K562 (cell line): ENCODE results near the gene ARMC12. TPM values are rescaled to one million over a fixed set of nuclear protein-coding genes. Genes with fewer than 3 reads are reported as not detected.

Experiments used
- ATAC-seq: fragments of 200-7000 bp; cut with Tn5 transposase; 3 replicates; pipeline ENCODE4 v1.9.1; 2020; ENCODE audit warnings: moderate library complexity
- BruUV-seq: library from RNA; stranded (reverse); fragments of 400-500 nt; replicated peaks from 2 replicates; lab custom pipeline; 2021; lab: Mats Ljungman, UMichigan
- CTCF ChIA-PET: fragments of 300-600 bp; formaldehyde crosslinking; extraction: SDS; loops from one replicate; lab custom pipeline; 2021; ENCODE audit warnings: low intra/inter-chr PET ratio; lab: Yijun Ruan, JAX
- POLR2A ChIA-PET: fragments of 300-600, 350-650 bp; sonication (Branson Sonifier 250); formaldehyde crosslinking; extraction: SDS; loops from one replicate; lab custom pipeline; 2021; ENCODE audit warnings: antibody characterized with exemption, inconsistent platforms; lab: Yijun Ruan, JAX
- DNase-seq, 4 experiments: peaks; one replicate each; pipeline versions ENCODE4 v3.0.0 to v3.0.0-alpha.2; 2011 to 2018; ENCODE audit warnings: low spot score in 3 of 4, mixed read lengths in 3 of 4; ENCODE audit errors: extremely low read depth in 1 of 4
- FAIRE-seq: peaks from 2 replicates; lab custom pipeline; 2011; peaks lifted over from hg19 to GRCh38; lab: Jason Lieb, UNC
- H2AFZ ChIP-seq: 2 replicates; pipeline ENCODE4 v1.6.0; 2011; ENCODE audit warnings: low read depth, low read length, control low read depth, inconsistent platforms
- H3K27ac ChIP-seq: fragments of 200-600 bp; 3 replicates; pipeline ENCODE4 v1.8.0; 2011; ENCODE audit warnings: low read depth, mild to moderate bottlenecking, control low read depth, inconsistent platforms, low read length, moderate library complexity, mixed read lengths; ENCODE audit errors: extremely low read depth
- H3K27me3 ChIP-seq, 2 experiments: fragments of 300-600 bp in 1 of 2; 2 replicates in 1 of 2; 3 replicates in 1 of 2; pipeline versions ENCODE4 v1.6.0 to v1.8.0; 2011; ENCODE audit warnings: inconsistent platforms in 2 of 2, low read length in 2 of 2, mild to moderate bottlenecking in 1 of 2, mixed read lengths in 1 of 2, moderate library complexity in 1 of 2; ENCODE audit not compliant: control insufficient read depth in 2 of 2, insufficient read depth in 2 of 2
- H3K36me3 ChIP-seq: fragments of 300-600 bp; 3 replicates; pipeline ENCODE4 v1.8.0; 2011; ENCODE audit warnings: mild to moderate bottlenecking, low read length, inconsistent platforms; ENCODE audit not compliant: control insufficient read depth, insufficient read depth
- H3K4me1 ChIP-seq, 2 experiments: fragments of 200-600 bp in 1 of 2; replicated peaks in 1 of 2; 2 replicates in 1 of 2; 3 replicates in 1 of 2; pipeline versions ENCODE4 v1.5.1 to v1.8.0; 2011; ENCODE audit warnings: inconsistent platforms in 2 of 2, low read length in 2 of 2, mild to moderate bottlenecking in 1 of 2, mixed read lengths in 1 of 2, moderate library complexity in 1 of 2; ENCODE audit not compliant: control insufficient read depth in 2 of 2, insufficient read depth in 2 of 2
- H3K4me2 ChIP-seq: 2 replicates; pipeline ENCODE4 v1.6.1; 2011; ENCODE audit warnings: low read length, control low read depth, inconsistent platforms, mixed read lengths; ENCODE audit not compliant: insufficient read depth
- H3K4me3 ChIP-seq: fragments of 200-600 bp; sonication (generic), shearing (Covaris generic); 2 replicates; pipeline ENCODE4 v1.5.1; 2016; ENCODE audit warnings: control low read depth, inconsistent platforms
- H3K79me2 ChIP-seq: fragments of 200-600 bp; 3 replicates; pipeline ENCODE4 v1.8.0; 2011; ENCODE audit warnings: low read length, inconsistent platforms; ENCODE audit not compliant: control insufficient read depth, insufficient read depth
- H3K9ac ChIP-seq, 2 experiments: 2 replicates each; pipeline versions ENCODE4 v1.6.0 to v1.6.1; 2011; ENCODE audit warnings: low read depth in 2 of 2, low read length in 2 of 2, control low read depth in 1 of 2, inconsistent platforms in 1 of 2, mild to moderate bottlenecking in 1 of 2, mixed read lengths in 1 of 2; ENCODE audit not compliant: insufficient read depth in 1 of 2
- H3K9me1 ChIP-seq: one replicate; pipeline ENCODE4 v1.6.0; 2011; ENCODE audit warnings: inconsistent platforms, mild to moderate bottlenecking, low read length, moderate library complexity; ENCODE audit not compliant: control insufficient read depth, insufficient read depth
- H3K9me3 ChIP-seq: replicated peaks from 2 replicates; pipeline ENCODE4 v1.5.1; 2011; ENCODE audit warnings: low read depth, low read length, inconsistent platforms; ENCODE audit not compliant: control insufficient read depth, insufficient read depth
- H4K20me1 ChIP-seq: replicated peaks from 2 replicates; pipeline ENCODE4 v1.6.1; 2011; ENCODE audit warnings: low read length, inconsistent platforms, mixed read lengths; ENCODE audit not compliant: control insufficient read depth, insufficient read depth
- CHD2 ChIP-seq: IDR thresholded peaks from 2 replicates; pipeline ENCODE4 v1.6.1; 2011; ENCODE audit warnings: low read depth, low read length
- MEF2D ChIP-seq: conservative IDR thresholded peaks from 2 replicates; pipeline ENCODE4 v1.6.1; 2016; ENCODE audit warnings: low read depth, missing genetic modification characterization, missing compliant biosample characterization
- NCOA6 ChIP-seq: fragments of 450-650 bp; IDR thresholded peaks from 2 replicates; pipeline ENCODE4 v1.6.1; 2017; ENCODE audit warnings: mild to moderate bottlenecking
- PTRF ChIP-seq: fragments of 450-650 bp; IDR thresholded peaks from 2 replicates; pipeline ENCODE4 v1.6.1; 2016; ENCODE audit warnings: mild to moderate bottlenecking, missing genetic modification characterization, missing compliant biosample characterization
- PURB ChIP-seq: sonication (generic); formaldehyde crosslinking; IDR thresholded peaks from 2 replicates; pipeline ENCODE4 v1.9.0; 2021; ENCODE audit warnings: low read depth, mild to moderate bottlenecking, missing genetic modification reagents
- SAP30 ChIP-seq: fragments of 200-600 bp; sonication (generic); IDR thresholded peaks from 2 replicates; pipeline ENCODE4 v1.6.1; 2012; ENCODE audit warnings: borderline replicate concordance, low read depth, mild to moderate bottlenecking, moderate library complexity, low read length, control low read depth, inconsistent platforms; ENCODE audit not compliant: insufficient read depth, poor library complexity, severe bottlenecking
- ZNF175 ChIP-seq: fragments of 200-800 bp; sonication (Bioruptor generic); IDR thresholded peaks from 2 replicates; pipeline ENCODE4 v1.6.1; 2016; ENCODE audit warnings: low read depth, mild to moderate bottlenecking, missing genetic modification characterization, missing compliant biosample characterization
- ZNF280B ChIP-seq: fragments of 250-450 bp; sonication (Bioruptor Pico); IDR thresholded peaks from 2 replicates; pipeline ENCODE4 v1.5.1; 2021; ENCODE audit warnings: mild to moderate bottlenecking
- ZNF77 ChIP-seq: fragments of 250-450 bp; sonication (Bioruptor Pico); IDR thresholded peaks from 2 replicates; pipeline ENCODE4 v1.5.0; 2020
- WGBS: fragments of 100-300 bp; shearing (Covaris generic); methylation state at CpG from one replicate; pipeline ENCODE4 v1.1.6; 2016; ENCODE audit warnings: low coverage, mixed read lengths; ENCODE audit not compliant: insufficient coverage; ENCODE audit errors: missing lambda C conversion rate; 5-methylcytosine and 5-hydroxymethylcytosine counted together
- in situ Hi-C: fragments of 300-500 bp; cut with MboI; formaldehyde crosslinking; loops from 4 replicates; pipeline ENCODE4 v1.15.0; 2018; ENCODE audit warnings: inconsistent platforms, mixed read lengths
- intact Hi-C: fragments of 100-400 bp; cut with micrococcal nuclease; formaldehyde crosslinking; loops from 2 replicates; pipeline ENCODE4 v1.14.2; 2022
- polyA plus RNA-seq, 8 experiments: library from polyadenylated mRNA; depleted of rRNA in 4 of 8; stranded (reverse) in 5 of 8; unstranded in 3 of 8; fragments of >200 nt; fragmentation: Nextera tagmentation in 2 of 8; fragmentation: Illumina TruSeq in 1 of 8; extraction: Ambion mirVana in 2 of 8; extraction: Trizol in 1 of 8; gene quantifications; 2 replicates each; pipeline versions ENCODE4 v1.2.1 to v1.2.3, GENCODE V29; 2011 to 2014; ENCODE audit warnings: inconsistent platforms in 1 of 8, missing spikeins in 1 of 8
- total RNA-seq, 7 experiments: library from RNA; depleted of rRNA in 6 of 7; stranded (reverse); fragments of >200 nt in 6 of 7; fragmentation: Illumina TruSeq in 2 of 7; extraction: Trizol in 2 of 7; gene quantifications; 2 replicates each; pipeline versions ENCODE4 v1.2.1 to v1.2.3, GENCODE V29; 2011 to 2021; ENCODE audit warnings: low replicate concordance in 1 of 7
- TF ChIP-seq, protein P1 (sequence below), 2 experiments: fragments of 450-650 bp in 1 of 2; sonication (generic) in 1 of 2; formaldehyde crosslinking in 1 of 2; IDR thresholded peaks in 1 of 2; conservative IDR thresholded peaks in 1 of 2; 2 replicates each; pipeline versions ENCODE4 v1.6.1 to v1.8.1; 2016 to 2023; ENCODE audit warnings: mild to moderate bottlenecking in 2 of 2, moderate library complexity in 2 of 2, inconsistent platforms in 1 of 2, missing genetic modification reagents in 1 of 2

ARMC12 gene
- total and polyA plus RNA-seq, 9 of the 15 experiments (the other 6 are each of a cell fraction or from before 2014, with no cell fraction given): 0.09 to 0.58 (median 0.31) TPM; not detected in 3

GRCh38 chr6:35750557-35750956, 13.7 kb downstream of the ARMC12 start:
- Histone ChIP-seq H3K9me3 (peaks cover 10% of the 10 kb centered on the region), H3K27me3 (peaks cover 56 to 81% of the 10 kb centered on the region in 2 experiments), H3K4me3 (no peak overlapping the region), H3K4me2 (no peak overlapping the region), H3K4me1 (no peaks in the 10 kb centered on the region), H4K20me1 (no peaks in the 10 kb centered on the region), H3K36me3 (no peaks in the 10 kb centered on the region)
- ATAC-seq (no peak), FAIRE-seq (no peak)
- 3% methylated on average over 7 of the region's 7 CpGs for WGBS
- intact Hi-C loops (no loop called here), in situ Hi-C loops (no loop called here)
- no TSS peak for BruUV-seq
- POLR2A ChIA-PET: interaction anchor here (0.6 to 1.2 kb wide), 4 partner anchors 9 to 279 kb away, joined by 3 read pairs; no protein-coding TSS in a partner anchor
- CTCF ChIA-PET: no interaction called here
- TF ChIP-seq PURB (CRISPR knock-in tag) (no peak), ZNF77 (CRISPR knock-in tag) (no peak), ZNF280B (CRISPR knock-in tag) (no peak), NCOA6 (no peak), MEF2D (no peak), PTRF (tag) (no peak), ZNF175 (CRISPR knock-in tag) (no peak), CHD2 (no peak), SAP30 (no peak)
- TF ChIP-seq, protein P1, sequence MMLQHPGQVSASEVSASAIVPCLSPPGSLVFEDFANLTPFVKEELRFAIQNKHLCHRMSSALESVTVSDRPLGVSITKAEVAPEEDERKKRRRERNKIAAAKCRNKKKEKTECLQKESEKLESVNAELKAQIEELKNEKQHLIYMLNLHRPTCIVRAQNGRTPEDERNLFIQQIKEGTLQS (IDR thresholded peaks at IDR 0.05): no peak
- TF ChIP-seq, protein P1 (CRISPR knock-in tag; conservative IDR thresholded peaks at IDR 0.05): no peak
- TF ChIP-seq, all 486 proteins: peak for 0
- no peak overlapping the region for H3K27ac ChIP-seq
- no peak overlapping the region for H3K9ac ChIP-seq
- no peak overlapping the region for H2AFZ ChIP-seq
- H3K9me1 ChIP-seq: no peaks in the 10 kb centered on the region
- no peaks in the 10 kb centered on the region for H3K79me2 ChIP-seq
- peak in 1 of 4 experiments; percentile 4 for DNase-seq
